ENCODE results near the gene TMC6. TPM values are rescaled to one million over a fixed set of nuclear protein-coding genes. Genes with fewer than 3 reads are reported as not detected.
"Not testable (repeated sequence)": the region's sequence is repeated elsewhere in the genome, so short reads cannot be mapped to it uniquely, and the experiment has no call there.

The TMC6 gene
- total RNA-seq, 3 donors from 2014 or later: 18.6 to 45.9 (median 28.4) TPM

- H3K9me3 ChIP-seq: no peaks in the 10 kb centered on the region
- H3K4me1 ChIP-seq: no peaks in the 10 kb centered on the region
- no peak for DNase-seq (ENCODE audit: low spot score in 2 of 2)
- no peak for TF ChIP-seq POLR2A (IDR thresholded peaks at IDR 0.05)
- no peak for TF ChIP-seq POLR2AphosphoS5 (IDR thresholded peaks at IDR 0.05)
- no peak for TF ChIP-seq CTCF (IDR thresholded peaks at IDR 0.05)
- no peak overlapping the region for H3K4me3 ChIP-seq
- no peaks in the 10 kb centered on the region for H3K27me3 ChIP-seq
- no peak overlapping the region for H3K27ac ChIP-seq
- peaks cover 20% of the 10 kb centered on the region for H3K36me3 ChIP-seq
- intact Hi-C loops (cut with DNase I; ENCODE audit: low total_unique reads): no loop called here
These were observed 58.9 kb downstream of the TMC6 start for GRCh38 chr17:78069695-78070094.

GRCh38 chr17:78066976-78067375 lies 61.6 kb downstream of the TMC6 start:
- H3K36me3 ChIP-seq; intact Hi-C loops (cut with DNase I; ENCODE audit: low total_unique reads); DNase-seq (ENCODE audit: low spot score in 2 of 2); H3K27me3 ChIP-seq; H3K4me1 ChIP-seq; H3K9me3 ChIP-seq; H3K27ac ChIP-seq; H3K4me3 ChIP-seq: not testable (repeated sequence)

GRCh38 chr17:78064708-78065107 lies 63.8 kb downstream of the TMC6 start:
- intact Hi-C loops (cut with DNase I; ENCODE audit: low total_unique reads): no loop called here
- Histone ChIP-seq H3K9me3 (no peaks in the 10 kb centered on the region), H3K36me3 (no peaks in the 10 kb centered on the region), H3K4me3 (no peak overlapping the region), H3K27ac (no peak overlapping the region), H3K4me1 (no peaks in the 10 kb centered on the region), H3K27me3 (no peaks in the 10 kb centered on the region)
- DNase-seq (ENCODE audit: low spot score in 2 of 2): no peak
- TF ChIP-seq POLR2A (IDR thresholded peaks at IDR 0.05) (no peak), CTCF (IDR thresholded peaks at IDR 0.05) (no peak), POLR2AphosphoS5 (IDR thresholded peaks at IDR 0.05) (no peak)

DNA sequence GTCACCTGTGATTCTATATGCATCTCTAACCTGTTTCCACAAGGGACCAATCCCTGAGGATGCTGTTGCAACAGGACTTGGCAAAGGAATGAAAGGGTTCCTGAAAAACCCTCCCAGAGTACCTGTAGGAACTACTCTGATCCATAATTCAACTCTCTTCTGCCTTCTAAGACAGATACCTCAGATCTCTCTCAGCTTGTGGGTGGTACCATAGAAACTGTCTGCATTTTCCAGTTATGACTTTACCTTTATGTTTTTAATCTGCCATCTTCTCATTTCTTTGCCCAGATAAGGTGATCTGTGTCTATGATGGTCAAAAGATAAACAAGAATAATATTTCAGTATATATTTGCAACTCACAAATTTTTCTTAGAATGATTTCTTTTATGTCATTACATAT lies 65.1 kb downstream of the TMC6 start:
- no peaks in the 10 kb centered on the region for H3K4me1 ChIP-seq
- H3K27ac ChIP-seq: no peak overlapping the region
- no peaks in the 10 kb centered on the region for H3K27me3 ChIP-seq
- TF ChIP-seq CTCF (IDR thresholded peaks at IDR 0.05): no peak
- no peak for TF ChIP-seq POLR2AphosphoS5 (IDR thresholded peaks at IDR 0.05)
- no peak for TF ChIP-seq POLR2A (IDR thresholded peaks at IDR 0.05)
- intact Hi-C loops (cut with DNase I; ENCODE audit: low total_unique reads): no loop called here
- H3K4me3 ChIP-seq: no peak overlapping the region
- no peaks in the 10 kb centered on the region for H3K9me3 ChIP-seq
- no peak for DNase-seq (ENCODE audit: low spot score in 2 of 2)
- no peaks in the 10 kb centered on the region for H3K36me3 ChIP-seq

DNA sequence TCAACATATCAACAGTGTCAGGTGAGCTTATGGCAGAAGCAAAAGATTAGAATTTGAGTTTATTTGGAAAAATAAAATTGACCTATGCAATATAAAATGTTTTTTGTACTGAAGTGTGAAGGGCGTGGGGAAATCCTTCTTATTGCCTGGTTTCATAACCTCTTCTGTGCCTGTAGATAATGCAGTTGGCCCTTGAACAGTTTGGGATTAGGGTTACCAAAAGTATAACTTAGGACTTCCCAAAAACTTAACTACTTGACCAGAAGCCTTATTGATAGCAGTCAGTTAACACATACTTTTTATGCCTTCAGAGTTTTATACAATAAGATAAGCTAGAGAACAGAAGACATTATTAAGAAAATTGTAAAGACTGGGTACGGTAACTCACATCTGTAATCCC lies 66.0 kb downstream of the TMC6 start:
- Histone ChIP-seq H3K27ac (no peak overlapping the region), H3K27me3 (no peaks in the 10 kb centered on the region), H3K36me3 (no peaks in the 10 kb centered on the region), H3K9me3 (no peaks in the 10 kb centered on the region), H3K4me3 (no peak overlapping the region), H3K4me1 (no peaks in the 10 kb centered on the region)
- intact Hi-C loops (cut with DNase I; ENCODE audit: low total_unique reads): no loop called here
- no peak for DNase-seq (ENCODE audit: low spot score in 2 of 2)
- TF ChIP-seq POLR2AphosphoS5 (IDR thresholded peaks at IDR 0.05): no peak
- no peak for TF ChIP-seq CTCF (IDR thresholded peaks at IDR 0.05)
- no peak for TF ChIP-seq POLR2A (IDR thresholded peaks at IDR 0.05)

Other genes with a start within 250 kb of the TMC6 start
- 10 to 100 TPM; 14.1 to 21.7 (median 21.6) TPM for gene TNRC6C, start 170.1 kb downstream of the TMC6 start, total RNA-seq
- 1 to 10 TPM; 4.2 to 9.9 (median 8.8) TPM for gene TMC8, start 2.0 kb upstream of the TMC6 start, total RNA-seq
- not detected for gene C17orf99, start 17.6 kb upstream of the TMC6 start, total RNA-seq
- 10 to 100 TPM; 37.8 to 69.5 (median 64.2) TPM for gene SYNGR2, start 39.8 kb upstream of the TMC6 start, total RNA-seq
- gene TK1, start 58.3 kb upstream of the TMC6 start, total RNA-seq: 1 to 10 TPM; 2.6 to 5.6 (median 3.7) TPM
- 10 to 100 TPM; 12.3 to 66.2 (median 65.2) TPM for gene AFMID, start 58.6 kb upstream of the TMC6 start, total RNA-seq
- gene BIRC5, start 85.5 kb upstream of the TMC6 start, total RNA-seq: 1 to 10 TPM in 1 of 3 donors, under 1 TPM in 2; 0.29 to 1.9 (median 0.33) TPM
- not detected for gene TMEM235, start 102.9 kb upstream of the TMC6 start, total RNA-seq
- gene SOCS3, start 231.3 kb upstream of the TMC6 start, total RNA-seq: 100 to 1,000 TPM in 1 of 3 donors, 10 to 100 TPM in 2; 58.1 to 190 (median 76.4) TPM
- gene PGS1, start 249.9 kb upstream of the TMC6 start, total RNA-seq: 10 to 100 TPM; 33.9 to 58.7 (median 50.2) TPM

Measured in breast epithelium (tissue), 4 donors.